ENCODE measurements around the gene TMEM240.
"Not testable (repeated sequence)": the region's sequence is repeated elsewhere in the genome, so short reads cannot be mapped to it uniquely, and the experiment has no call there.

DNA sequence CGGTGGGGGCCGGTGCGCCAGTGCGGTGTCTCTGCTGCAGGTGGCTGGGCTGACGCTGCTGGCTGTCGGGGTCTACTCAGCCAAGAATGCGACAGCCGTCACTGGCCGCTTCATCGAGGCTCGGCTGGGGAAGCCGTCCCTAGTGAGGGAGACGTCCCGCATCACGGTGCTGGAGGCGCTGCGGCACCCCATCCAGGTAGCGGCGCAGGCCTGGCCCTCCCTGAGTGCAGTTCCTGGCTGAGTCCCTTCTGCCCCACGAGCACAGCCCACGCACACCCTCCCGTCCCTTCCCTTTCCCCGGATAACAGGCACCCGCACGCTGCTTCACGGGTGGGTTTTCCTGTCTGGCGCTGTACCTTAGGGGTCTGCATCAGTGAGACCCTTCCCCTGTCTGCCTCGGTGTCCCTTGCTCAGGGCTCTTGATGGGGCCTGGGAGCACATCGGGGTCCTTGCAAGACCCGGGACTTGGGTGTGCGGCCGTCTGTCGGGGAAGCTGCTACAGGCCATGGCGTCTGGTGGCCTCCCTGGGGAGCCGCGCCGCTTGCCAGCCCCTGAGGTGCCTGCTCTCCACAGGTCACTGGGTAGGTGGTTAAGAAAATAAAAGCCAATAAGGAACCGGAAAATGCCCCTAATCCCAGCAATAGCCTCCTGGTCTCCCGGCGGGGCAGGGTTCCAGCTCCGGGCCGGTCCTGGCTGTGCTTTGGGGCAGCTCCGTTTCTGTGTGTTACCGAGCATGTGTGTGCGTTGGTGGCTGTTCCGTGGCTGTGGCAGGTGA, 55.3 kb downstream of the TMEM240 start:
- TF ChIP-seq EZH2 (IDR thresholded peaks at IDR 0.05; ENCODE audit: borderline replicate concordance, insufficient read depth, low read depth, low read length, poor library complexity, severe bottlenecking); CTCF (IDR thresholded peaks at IDR 0.05): not testable (repeated sequence)
